Mammary epithelial cell (primary cell): ENCODE data around the gene SBF1.

Experiments
- EZH2 ChIP-seq: IDR thresholded peaks from 2 replicates; pipeline ENCODE4 v1.6.1; 2012; ENCODE audit warnings: low read length, inconsistent platforms, borderline replicate concordance
- TF ChIP-seq, protein P1 (sequence below), 2 donors: IDR thresholded peaks in 1 of 2; conservative IDR thresholded peaks in 1 of 2; 2 replicates each; pipeline ENCODE4 v1.5.1; 2011 to 2012; ENCODE audit warnings: inconsistent platforms in 2 of 2, low read length in 2 of 2, mild to moderate bottlenecking in 2 of 2, control low read depth in 1 of 2, low read depth in 1 of 2; ENCODE audit not compliant: insufficient read depth in 1 of 2; ENCODE audit errors: extremely low read depth in 1 of 2

GRCh38 chr22:50434849-50435248, 40.0 kb downstream of the SBF1 start:
- TF ChIP-seq, protein P1, sequence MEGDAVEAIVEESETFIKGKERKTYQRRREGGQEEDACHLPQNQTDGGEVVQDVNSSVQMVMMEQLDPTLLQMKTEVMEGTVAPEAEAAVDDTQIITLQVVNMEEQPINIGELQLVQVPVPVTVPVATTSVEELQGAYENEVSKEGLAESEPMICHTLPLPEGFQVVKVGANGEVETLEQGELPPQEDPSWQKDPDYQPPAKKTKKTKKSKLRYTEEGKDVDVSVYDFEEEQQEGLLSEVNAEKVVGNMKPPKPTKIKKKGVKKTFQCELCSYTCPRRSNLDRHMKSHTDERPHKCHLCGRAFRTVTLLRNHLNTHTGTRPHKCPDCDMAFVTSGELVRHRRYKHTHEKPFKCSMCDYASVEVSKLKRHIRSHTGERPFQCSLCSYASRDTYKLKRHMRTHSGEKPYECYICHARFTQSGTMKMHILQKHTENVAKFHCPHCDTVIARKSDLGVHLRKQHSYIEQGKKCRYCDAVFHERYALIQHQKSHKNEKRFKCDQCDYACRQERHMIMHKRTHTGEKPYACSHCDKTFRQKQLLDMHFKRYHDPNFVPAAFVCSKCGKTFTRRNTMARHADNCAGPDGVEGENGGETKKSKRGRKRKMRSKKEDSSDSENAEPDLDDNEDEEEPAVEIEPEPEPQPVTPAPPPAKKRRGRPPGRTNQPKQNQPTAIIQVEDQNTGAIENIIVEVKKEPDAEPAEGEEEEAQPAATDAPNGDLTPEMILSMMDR (conservative IDR thresholded peaks at IDR 0.05 in 1 of 2, IDR thresholded peaks at IDR 0.05 in 1 of 2; ENCODE audit: extremely low read depth in 1 of 2, insufficient read depth in 1 of 2, low read depth in 1 of 2, low read length in 2 of 2), result no peak
- no peak for TF ChIP-seq EZH2
